HepG2 (cell line): ENCODE data around the gene ARF5. TPM values are rescaled to one million over a fixed set of nuclear protein-coding genes. Genes with fewer than 3 reads are reported as not detected.

Source experiments
- ATAC-seq: fragments of 200-7000 bp; cut with Tn5 transposase; 3 replicates; pipeline ENCODE4 v1.9.1; 2020; ENCODE audit warnings: mild to moderate bottlenecking, moderate library complexity
- BruUV-seq: library from RNA; stranded (reverse); fragments of 400-500 nt; replicated peaks from 2 replicates; lab custom pipeline; 2021; lab: Mats Ljungman, UMichigan
- CTCF ChIA-PET: fragments of 300-600 bp; formaldehyde crosslinking; extraction: SDS; loops from one replicate; lab custom pipeline; 2021; ENCODE audit warnings: low total read pairs, inconsistent platforms, low intra/inter-chr PET ratio; lab: Yijun Ruan, JAX
- POLR2A ChIA-PET: fragments of 350-600 bp; sonication (Branson Sonifier 250); formaldehyde crosslinking; loops from one replicate; lab custom pipeline; 2020; ENCODE audit warnings: antibody characterized with exemption, inconsistent platforms; lab: Yijun Ruan, JAX
- DNase-seq: peaks from one replicate; pipeline ENCODE4 v3.0.0-alpha.2; 2015; ENCODE audit warnings: low spot score
- FAIRE-seq: peaks from 3 replicates; lab custom pipeline; 2011; peaks lifted over from hg19 to GRCh38; lab: Jason Lieb, UNC
- H2AFZ ChIP-seq: one replicate; pipeline ENCODE4 v1.6.1; 2011; ENCODE audit warnings: low read length, inconsistent platforms
- H3K27ac ChIP-seq: fragments of 300-600 bp; 3 replicates; pipeline ENCODE4 v1.8.0; 2011; ENCODE audit warnings: mixed run types, mild to moderate bottlenecking, mixed read lengths, low read length, inconsistent platforms; ENCODE audit not compliant: insufficient read depth; ENCODE audit errors: extremely low read length
- H3K27me3 ChIP-seq, 2 experiments: fragments of 200-600 bp in 1 of 2; 2 replicates in 1 of 2; 3 replicates in 1 of 2; pipeline versions ENCODE4 v1.6.0 to v1.8.0; 2011; ENCODE audit warnings: low read length in 2 of 2, mild to moderate bottlenecking in 2 of 2, moderate library complexity in 2 of 2, inconsistent platforms in 1 of 2; ENCODE audit not compliant: insufficient read depth in 2 of 2, control insufficient read depth in 1 of 2
- H3K36me3 ChIP-seq, 2 experiments: fragments of 200-600 bp in 1 of 2; replicated peaks in 1 of 2; 2 replicates in 1 of 2; 3 replicates in 1 of 2; pipeline versions ENCODE4 v1.5.1 to v1.8.0; 2011; ENCODE audit warnings: low read length in 2 of 2, inconsistent platforms in 1 of 2; ENCODE audit not compliant: insufficient read depth in 2 of 2, control insufficient read depth in 1 of 2
- H3K4me1 ChIP-seq: 2 replicates; pipeline ENCODE4 v1.5.1; 2012; ENCODE audit warnings: low read length, inconsistent platforms; ENCODE audit not compliant: insufficient read depth
- H3K4me2 ChIP-seq: 2 replicates; pipeline ENCODE4 v1.6.0; 2011; ENCODE audit warnings: low read depth, low read length, inconsistent platforms
- H3K4me3 ChIP-seq, 3 experiments: fragments of 200-600 bp in 1 of 3; sonication (generic), shearing (Covaris generic) in 1 of 3; replicated peaks in 1 of 3; 2 replicates each; pipeline ENCODE4 v1.5.1; 2011 to 2016; ENCODE audit warnings: low read length in 3 of 3, inconsistent platforms in 2 of 3, low read depth in 2 of 3, mild to moderate bottlenecking in 2 of 3, control low read depth in 1 of 3, mixed read lengths in 1 of 3; ENCODE audit not compliant: insufficient read depth in 1 of 3
- H3K79me2 ChIP-seq: one replicate; pipeline ENCODE4 v1.6.1; 2011; ENCODE audit warnings: low read length, inconsistent platforms; ENCODE audit not compliant: insufficient read depth
- H3K9ac ChIP-seq: 2 replicates; pipeline ENCODE4 v1.6.0; 2011; ENCODE audit warnings: mild to moderate bottlenecking, low read depth, low read length, inconsistent platforms; ENCODE audit not compliant: insufficient read depth
- H3K9me3 ChIP-seq: 2 replicates; pipeline ENCODE4 v1.5.1; 2012; ENCODE audit warnings: mild to moderate bottlenecking, low read length
- H4K20me1 ChIP-seq: 2 replicates; pipeline ENCODE4 v1.6.0; 2011; ENCODE audit warnings: inconsistent platforms, mild to moderate bottlenecking, low read length, moderate library complexity; ENCODE audit not compliant: insufficient read depth
- CENPT ChIP-seq: sonication (generic); formaldehyde crosslinking; IDR thresholded peaks from 2 replicates; pipeline ENCODE4 v1.8.0; 2022; ENCODE audit warnings: low read depth, mild to moderate bottlenecking, moderate library complexity, missing genetic modification reagents
- DRAP1 ChIP-seq: IDR thresholded peaks from 2 replicates; pipeline ENCODE4 v1.6.1; 2016; ENCODE audit warnings: missing genetic modification reagents, missing compliant biosample characterization
- ELF1 ChIP-seq: sonication (generic); formaldehyde crosslinking; IDR thresholded peaks from 2 replicates; pipeline ENCODE4 v1.4.0; 2020; ENCODE audit warnings: missing genetic modification reagents
- FOSL1 ChIP-seq: sonication (generic); formaldehyde crosslinking; IDR thresholded peaks from 2 replicates; pipeline ENCODE4 v1.9.0; 2021; ENCODE audit warnings: missing genetic modification reagents, borderline replicate concordance
- FOSL2 ChIP-seq: sonication (generic); formaldehyde crosslinking; IDR thresholded peaks from 2 replicates; pipeline ENCODE4 v1.4.0; 2020; ENCODE audit warnings: missing genetic modification reagents
- HNRNPLL ChIP-seq: fragments of 200-400 bp; formaldehyde crosslinking; IDR thresholded peaks from 2 replicates; pipeline ENCODE4 v1.6.1; 2017; ENCODE audit warnings: mild to moderate bottlenecking, low read depth, low read length; ENCODE audit not compliant: poor library complexity, severe bottlenecking
- IKZF4 ChIP-seq: sonication (generic); formaldehyde crosslinking; IDR thresholded peaks from 2 replicates; pipeline ENCODE4 v1.5.1; 2020; ENCODE audit warnings: borderline replicate concordance, mild to moderate bottlenecking, low read depth, missing genetic modification reagents; ENCODE audit errors: not compliant biosample characterization
- KAT8 ChIP-seq: IDR thresholded peaks from 2 replicates; pipeline ENCODE4 v1.6.1; 2016; ENCODE audit warnings: missing genetic modification reagents, missing compliant biosample characterization
- NCOA2 ChIP-seq: sonication (generic); formaldehyde crosslinking; IDR thresholded peaks from 2 replicates; pipeline ENCODE4 v1.8.0; 2022; ENCODE audit warnings: inconsistent platforms
- NR1H2 ChIP-seq: sonication (generic); formaldehyde crosslinking; IDR thresholded peaks from 2 replicates; pipeline ENCODE4 v1.8.1; 2022; ENCODE audit warnings: low read depth, missing genetic modification reagents, borderline replicate concordance
- PHF21A ChIP-seq: sonication (generic); formaldehyde crosslinking; IDR thresholded peaks from 2 replicates; pipeline ENCODE4 v1.5.0; 2020; ENCODE audit warnings: mild to moderate bottlenecking, missing genetic modification reagents
- SMAD9 ChIP-seq: sonication (generic); formaldehyde crosslinking; IDR thresholded peaks from 2 replicates; pipeline ENCODE4 v1.5.1; 2020; ENCODE audit warnings: mild to moderate bottlenecking, missing genetic modification reagents
- SNAI1 ChIP-seq: sonication (generic); formaldehyde crosslinking; IDR thresholded peaks from 2 replicates; pipeline ENCODE4 v1.5.0; 2020; ENCODE audit warnings: mild to moderate bottlenecking, missing genetic modification reagents, borderline replicate concordance
- TP53 ChIP-seq: sonication (generic); formaldehyde crosslinking; conservative IDR thresholded peaks from 2 replicates; pipeline ENCODE4 v1.4.0; 2020; ENCODE audit warnings: missing genetic modification reagents
- ZBTB42 ChIP-seq: sonication (generic); formaldehyde crosslinking; IDR thresholded peaks from 2 replicates; pipeline ENCODE4 v1.5.0; 2020; ENCODE audit warnings: mild to moderate bottlenecking, missing genetic modification reagents
- ZMYM4 ChIP-seq: sonication (generic); formaldehyde crosslinking; IDR thresholded peaks from 2 replicates; pipeline ENCODE4 v1.8.1; 2023; ENCODE audit warnings: mild to moderate bottlenecking, missing genetic modification reagents
- ZNF34 ChIP-seq: sonication (generic); formaldehyde crosslinking; IDR thresholded peaks from 2 replicates; pipeline ENCODE4 v1.4.0; 2020; ENCODE audit warnings: mild to moderate bottlenecking, missing genetic modification reagents, borderline replicate concordance
- ZSCAN21 ChIP-seq: sonication (generic); formaldehyde crosslinking; IDR thresholded peaks from 2 replicates; pipeline ENCODE4 v1.8.0; 2022; ENCODE audit warnings: mild to moderate bottlenecking, missing genetic modification reagents, moderate library complexity, borderline replicate concordance
- WGBS: methylation state at CpG from one replicate; pipeline ENCODE4 v1.1.6; 2017; ENCODE audit warnings: low lambda C conversion rate; 5-methylcytosine and 5-hydroxymethylcytosine counted together
- in situ Hi-C: cut with HindIII; loops from 2 replicates; pipeline ENCODE4 v1.10.0; 2017; ENCODE audit warnings: low pct_unique_long_range_greater_than_20kb; ENCODE audit not compliant: extremely low pct_ligation_motif_present
- intact Hi-C: fragments of 100-400 bp; cut with micrococcal nuclease; formaldehyde crosslinking; loops from one replicate; pipeline ENCODE4 v1.10.0; 2022; ENCODE audit not compliant: unreplicated experiment
- polyA plus RNA-seq, 8 experiments: library from polyadenylated mRNA; depleted of rRNA in 3 of 8; stranded (reverse) in 7 of 8; unstranded in 1 of 8; fragments of >200 nt; fragmentation: Illumina TruSeq in 4 of 8; extraction: Trizol in 4 of 8; gene quantifications; 2 replicates each; pipeline versions ENCODE4 v1.2.1 to v1.2.3, GENCODE V29; 2011 to 2016; ENCODE audit warnings: low read depth in 4 of 8, missing spikeins in 1 of 8, mixed read lengths in 1 of 8; ENCODE audit not compliant: insufficient read depth in 1 of 8
- total RNA-seq, 5 experiments: library from RNA; depleted of rRNA; stranded (reverse); fragments of >200 nt; fragmentation: Illumina TruSeq; extraction: Trizol; gene quantifications; 2 replicates each; pipeline ENCODE4 v1.2.3, GENCODE V29; 2016; ENCODE audit warnings: low read depth in 1 of 5

The ARF5 gene
- total and polyA plus RNA-seq, 2 of the 13 experiments (the other 11 are each of a cell fraction or from before 2014, with no cell fraction given) = 109 to 135 TPM

- Histone ChIP-seq H3K27me3 (peaks cover 3 to 31% of the 10 kb centered on the region in 2 experiments; a peak in 4 of 5 replicates), H3K79me2 (no peaks in the 10 kb centered on the region), H3K4me3 (no peak overlapping the region), H3K36me3 (no peaks in the 10 kb centered on the region; a peak in 1 of 5 replicates), H3K9me3 (peaks cover 6% of the 10 kb centered on the region; the same call in 1 of the 2 replicates), H3K4me1 (no peaks in the 10 kb centered on the region), H3K4me2 (no peak overlapping the region), H3K9ac (no peak overlapping the region), H4K20me1 (no peaks in the 10 kb centered on the region), H2AFZ (no peak overlapping the region), H3K27ac (no peak overlapping the region)
- ChIA-PET CTCF (no interaction called here), POLR2A (no interaction called here)
- intact Hi-C loops = no loop called here
- 14% methylated on average over 1 of the region's 1 CpG for WGBS
- DNase-seq (no peak), ATAC-seq (no peak), FAIRE-seq (no peak)
- BruUV-seq = no TSS peak
- in situ Hi-C loops = no loop called here
- TF ChIP-seq IKZF4 (CRISPR knock-in tag) = no peak
- TF ChIP-seq ZBTB42 (CRISPR knock-in tag) = no peak
- TF ChIP-seq FOSL1 (CRISPR knock-in tag) = no peak
- TF ChIP-seq HNRNPLL = no peak
- no peak for TF ChIP-seq SMAD9
- TF ChIP-seq ELF1 (CRISPR knock-in tag) = no peak
- TF ChIP-seq ZMYM4 (CRISPR knock-in tag) = no peak
- no peak for TF ChIP-seq TP53 (CRISPR knock-in tag)
- no peak for TF ChIP-seq PHF21A
- TF ChIP-seq DRAP1 (CRISPR knock-in tag) = no peak
- no peak for TF ChIP-seq KAT8 (CRISPR knock-in tag)
- TF ChIP-seq NR1H2 (CRISPR knock-in tag) = no peak
- no peak for TF ChIP-seq CENPT (CRISPR knock-in tag)
- no peak for TF ChIP-seq NCOA2 (CRISPR knock-in tag)
- TF ChIP-seq FOSL2 = no peak
- no peak for TF ChIP-seq ZNF34 (CRISPR knock-in tag)
- TF ChIP-seq SNAI1 (CRISPR knock-in tag) = no peak
- no peak for TF ChIP-seq ZSCAN21 (CRISPR knock-in tag)
Measured at GRCh38 chr7:127612263-127612662, 24.1 kb downstream of the ARF5 start.
